HG03460 (cell line): ENCODE data around the gene HPS1.
A peak's percentile ranks its signal among the peaks of the same experiment; 100 is the strongest.

Experiments
- ATAC-seq: cut with Tn5 transposase; IDR thresholded peaks from one replicate; pipeline ENCODE4 v1.9.1; 2021; ENCODE audit not compliant: unreplicated experiment

Gene HPS1

DNA sequence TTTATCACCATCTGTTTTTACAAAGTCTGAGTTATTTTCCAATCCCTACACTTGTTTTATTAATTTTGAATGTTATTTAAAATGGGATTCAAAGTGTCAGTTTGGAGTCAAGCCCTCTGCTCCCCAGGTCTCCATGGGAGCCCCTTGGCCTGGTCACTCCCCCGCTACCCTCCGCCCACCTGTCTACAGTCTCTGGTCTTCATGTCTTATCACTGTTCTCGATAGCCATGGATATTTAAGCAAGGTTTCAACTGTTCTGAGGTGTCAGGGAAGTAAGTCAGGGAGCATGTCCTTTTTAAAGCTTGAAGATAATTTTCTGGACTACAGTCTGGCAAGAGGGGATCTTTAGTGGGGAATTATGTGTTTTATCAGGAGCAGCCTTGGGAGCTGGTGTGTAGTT, 19.1 kb upstream of the HPS1 start:
- no peak for ATAC-seq

DNA sequence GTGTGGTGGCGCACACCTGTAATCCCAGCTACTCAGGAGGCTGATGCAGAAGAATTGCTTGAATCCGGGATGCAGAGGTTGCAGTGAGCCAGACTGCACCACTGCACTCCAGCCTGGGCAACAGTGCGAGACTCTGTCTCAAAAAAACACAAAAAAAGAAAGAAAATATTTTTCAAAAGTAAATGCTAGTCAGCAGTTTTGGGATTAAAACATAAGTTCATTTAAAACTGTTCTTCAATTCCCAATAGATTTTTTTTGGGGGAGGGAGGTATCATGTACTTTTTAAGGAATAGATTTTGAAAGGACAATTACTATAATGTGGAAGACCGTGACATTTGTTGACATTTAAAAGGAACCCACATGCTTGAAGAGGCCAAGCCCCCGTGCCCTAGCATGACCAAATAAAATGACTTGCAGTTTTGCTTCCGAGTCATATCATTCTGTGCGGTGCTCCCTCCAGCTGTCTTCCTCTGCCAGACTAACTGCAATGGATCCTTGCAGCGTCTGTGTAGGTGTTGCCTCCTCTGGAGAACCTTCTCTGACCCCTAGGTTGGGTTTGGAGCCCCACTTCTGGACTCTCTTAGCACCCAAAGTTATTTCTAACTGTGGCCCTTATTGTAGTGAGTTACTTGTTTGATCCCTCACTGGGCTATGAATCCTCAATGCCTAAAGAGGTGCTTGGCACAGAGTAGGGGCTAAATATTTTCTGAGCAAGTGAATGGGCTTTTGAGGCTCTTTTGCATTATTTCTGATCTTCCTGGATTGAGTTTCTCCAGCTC, 17.4 kb upstream of the HPS1 start:
- no peak for ATAC-seq

DNA sequence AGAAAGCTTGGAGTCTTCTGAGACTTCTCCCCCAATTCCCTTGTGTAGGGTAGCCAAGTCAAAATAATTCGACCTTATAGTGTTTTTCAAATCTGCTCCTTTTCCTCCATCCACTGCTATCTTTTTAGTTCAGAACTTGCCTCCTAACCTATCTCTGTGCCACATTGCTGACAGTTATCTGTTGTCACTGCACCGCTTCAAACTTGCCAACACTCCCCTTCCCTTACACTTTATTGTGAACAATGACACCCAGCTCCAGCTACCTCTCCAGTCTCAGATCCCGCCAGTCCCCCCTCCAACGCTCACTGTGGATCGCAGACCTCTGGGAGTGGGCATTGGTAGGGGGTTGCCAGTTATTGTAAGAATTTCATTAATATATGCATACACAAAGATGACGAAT, 16.3 kb upstream of the HPS1 start:
- no peak for ATAC-seq

DNA sequence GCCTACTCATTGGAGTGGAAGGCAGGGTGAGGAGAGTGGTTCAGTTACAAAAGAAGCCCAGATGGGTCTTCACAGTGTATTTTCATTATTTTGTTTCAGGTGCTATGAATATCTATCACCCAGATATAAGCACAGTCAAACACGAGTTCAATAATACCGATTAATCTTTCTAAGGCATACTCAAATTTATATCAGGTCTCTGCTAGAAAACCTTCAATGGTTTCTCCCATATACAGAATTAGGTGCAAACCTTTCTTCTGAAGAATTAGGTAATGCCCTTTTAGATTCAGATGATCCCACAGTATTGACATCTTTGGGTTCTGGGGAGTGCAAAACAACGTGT, 14.7 kb upstream of the HPS1 start:
- ATAC-seq: no peak

DNA sequence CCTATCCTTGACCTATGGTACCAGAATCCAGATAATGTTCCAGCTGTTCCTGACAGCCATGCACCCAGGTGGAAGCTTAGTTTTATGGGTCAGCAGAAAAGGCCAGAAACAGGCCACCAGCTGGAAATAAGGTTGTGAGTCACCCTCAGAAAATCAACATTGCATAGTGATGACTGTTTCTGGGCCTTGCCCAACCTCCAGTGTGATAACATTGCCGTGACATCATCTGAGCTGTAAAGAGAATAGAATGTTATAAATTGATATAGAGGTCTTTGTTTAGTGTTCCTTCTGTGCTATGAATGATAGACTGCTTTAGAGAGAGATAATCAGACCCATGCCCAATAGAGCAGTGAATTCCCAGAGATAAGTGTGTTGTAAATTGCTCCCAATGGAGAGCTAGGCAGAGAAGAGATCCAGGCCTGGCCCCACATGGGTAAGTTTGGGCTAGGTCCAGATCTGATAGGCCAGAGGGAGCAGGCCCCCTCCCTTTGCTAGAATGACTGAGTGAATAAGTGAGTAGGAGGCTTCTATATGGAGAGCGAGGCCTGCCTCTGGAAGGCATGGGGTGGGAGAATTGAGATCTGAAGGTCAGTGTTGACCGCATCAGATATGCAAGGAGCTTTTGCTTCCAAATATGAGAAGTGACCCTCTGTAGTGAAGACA, 14.2 kb upstream of the HPS1 start:
- ATAC-seq: no peak

DNA sequence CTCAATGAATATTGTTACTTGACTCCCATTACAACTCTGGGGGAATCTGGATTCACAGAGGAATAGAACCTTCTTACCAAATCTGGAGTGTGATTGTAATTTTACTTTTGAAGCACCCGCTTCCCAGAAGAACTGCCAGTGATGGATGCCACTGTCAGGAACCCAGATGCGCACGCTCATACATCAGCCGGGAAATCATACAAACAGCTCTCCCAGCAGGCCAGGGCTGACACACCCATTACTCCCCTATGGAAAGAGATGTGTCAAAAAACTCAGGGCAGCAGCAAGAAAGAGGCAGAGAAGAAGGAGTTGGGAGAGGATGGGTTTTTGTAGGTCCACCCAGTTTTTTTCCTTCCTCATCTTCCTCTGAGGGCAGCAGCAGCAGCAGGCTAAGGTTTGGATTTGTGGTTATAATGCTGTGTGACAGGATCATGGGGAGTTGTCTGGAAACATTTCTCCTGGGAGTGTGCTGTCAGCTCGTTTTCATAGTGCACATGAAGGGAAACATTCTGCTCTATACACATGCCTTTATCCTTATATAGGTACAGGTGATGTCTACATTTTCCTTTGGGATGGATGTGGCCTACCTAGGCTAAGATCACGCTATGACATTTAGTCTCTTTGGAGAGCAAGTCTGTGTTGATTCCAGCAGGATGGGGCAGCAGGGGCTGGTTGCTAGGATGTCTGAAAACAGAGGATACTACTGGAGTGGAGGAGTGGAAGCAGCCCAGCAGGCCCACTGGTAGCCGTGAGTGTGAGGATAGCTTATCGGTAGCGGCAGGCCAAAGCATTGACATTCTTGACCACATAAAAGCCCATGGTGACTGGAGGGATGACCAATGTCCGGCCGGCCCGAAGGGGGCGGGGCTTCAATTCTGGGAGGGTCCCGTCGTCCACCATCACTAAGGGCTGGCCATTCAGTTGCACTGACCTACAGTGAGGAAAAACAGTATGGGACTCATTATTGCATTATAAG, 12.4 kb upstream of the HPS1 start:
- no peak for ATAC-seq

DNA sequence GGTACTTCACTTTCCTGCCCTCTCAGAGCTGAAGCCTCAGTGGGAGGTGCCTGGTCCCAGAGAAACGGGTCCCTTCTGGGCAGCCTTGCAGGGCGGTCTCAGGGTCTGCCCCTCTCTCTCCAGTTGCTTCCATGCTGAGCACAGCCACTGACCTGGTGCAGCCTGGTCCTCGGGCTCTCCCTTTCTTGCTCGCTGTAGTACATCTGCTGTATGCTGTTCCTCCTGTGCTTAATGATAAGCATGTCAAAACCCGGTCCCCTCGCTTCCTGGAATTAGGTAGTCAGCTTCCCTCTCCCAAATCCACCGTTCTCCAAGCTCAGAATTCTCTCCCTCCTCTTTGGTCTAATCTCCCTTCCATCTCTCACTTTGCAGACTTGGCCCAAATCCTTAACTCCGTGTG, 11.0 kb upstream of the HPS1 start:
- no peak for ATAC-seq

DNA sequence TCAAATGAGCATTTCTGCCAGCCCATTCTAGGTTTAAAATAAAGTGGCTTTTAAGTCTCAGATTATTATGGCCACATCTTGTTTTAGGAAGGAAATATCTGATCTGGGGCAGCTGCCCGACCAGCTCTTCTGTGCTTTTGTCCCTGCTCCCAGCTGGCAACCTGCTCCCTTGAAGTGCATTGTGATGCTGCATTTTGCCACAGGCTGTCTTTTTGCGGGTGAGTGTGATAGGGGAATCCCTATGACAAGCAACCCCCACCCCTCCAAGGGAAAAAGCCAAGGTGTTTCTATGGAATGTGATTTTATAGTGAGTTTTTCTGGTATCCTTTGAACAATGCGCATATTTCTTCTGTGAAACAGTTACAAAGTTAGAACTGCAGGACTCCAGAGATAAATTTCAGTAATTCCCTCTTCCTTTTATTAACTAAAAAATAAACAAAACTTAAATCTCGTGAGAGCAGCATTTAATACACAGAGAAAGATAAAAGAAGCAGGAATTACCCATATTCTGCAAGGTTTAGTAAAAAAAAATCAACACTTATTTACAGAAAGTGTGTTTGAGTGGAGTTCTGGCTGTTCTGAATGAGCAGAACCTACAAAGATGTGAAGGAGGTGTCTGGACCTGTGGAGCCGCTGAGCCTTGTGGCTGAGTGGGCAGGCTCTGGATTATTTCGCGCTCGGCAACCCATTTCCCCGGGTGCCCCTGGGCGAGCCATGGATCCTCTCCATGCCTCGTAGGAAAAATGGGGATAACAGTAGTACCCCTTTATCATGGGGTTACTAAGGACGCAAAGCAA, 10.1 kb upstream of the HPS1 start:
- ATAC-seq: no peak

DNA sequence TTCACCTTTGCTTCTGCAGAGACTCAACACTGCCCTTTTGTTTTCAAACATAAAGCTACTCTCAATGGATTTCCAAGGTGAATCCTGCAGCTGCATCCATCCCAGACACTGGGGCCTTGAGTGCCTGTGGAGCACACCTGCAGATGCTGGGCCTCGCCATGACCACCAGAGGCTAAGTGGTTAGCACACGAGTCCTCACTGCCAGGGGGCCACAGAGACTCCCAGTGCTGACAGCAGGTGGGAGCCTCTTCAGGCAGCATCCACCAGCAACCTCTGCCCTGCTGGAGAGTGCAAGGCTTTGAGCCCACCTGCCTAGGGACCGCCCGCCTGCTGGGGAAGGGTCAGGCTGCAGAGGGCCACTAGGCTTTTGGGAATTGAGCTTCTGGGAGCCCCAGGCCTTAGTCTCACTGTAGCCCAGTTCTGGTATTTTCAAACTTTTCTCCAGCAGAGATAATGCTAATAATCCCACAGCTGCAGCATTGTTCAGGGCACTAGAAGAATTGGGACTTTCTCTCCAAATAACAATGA, 9.4 kb upstream of the HPS1 start:
- ATAC-seq: no peak

DNA sequence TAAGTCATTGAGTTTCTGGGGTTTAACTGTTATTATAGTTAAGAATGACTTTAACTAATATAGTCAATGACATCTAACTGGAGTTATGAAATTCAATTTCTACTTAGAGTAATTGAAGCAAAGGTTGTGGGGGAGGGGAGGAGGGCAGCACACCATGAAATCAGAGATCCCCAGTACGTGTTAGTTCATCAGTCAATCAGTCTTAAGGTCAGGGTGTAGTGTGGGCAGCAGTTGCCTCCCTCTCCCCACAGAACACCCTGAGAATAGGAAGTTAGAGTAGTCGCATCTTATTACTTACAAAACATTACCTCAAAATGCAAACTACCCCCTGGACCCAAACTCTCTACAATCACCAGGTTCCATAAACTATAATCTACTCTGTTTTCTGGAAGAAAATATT, 7.0 kb upstream of the HPS1 start:
- ATAC-seq: no peak

DNA sequence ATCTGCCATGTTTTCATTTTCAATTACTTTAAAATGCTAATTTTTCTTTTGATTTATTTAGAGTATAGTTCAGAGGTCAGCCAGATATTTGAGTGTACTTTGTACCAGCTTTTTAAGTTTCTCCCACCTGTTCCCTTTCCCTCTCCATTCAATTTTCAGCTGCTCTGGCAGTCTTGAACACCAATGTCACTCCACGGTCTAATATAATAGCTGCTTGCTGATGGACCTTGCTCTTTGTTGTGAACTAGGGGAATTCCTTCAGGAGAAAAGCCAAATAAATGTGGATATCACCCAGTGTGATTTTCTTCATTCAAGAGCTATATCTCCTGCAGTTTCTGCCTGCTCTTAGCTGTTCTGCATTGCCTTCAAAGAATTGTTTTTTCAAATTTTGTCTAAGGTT, 3.9 kb upstream of the HPS1 start:
- ATAC-seq: no peak

DNA sequence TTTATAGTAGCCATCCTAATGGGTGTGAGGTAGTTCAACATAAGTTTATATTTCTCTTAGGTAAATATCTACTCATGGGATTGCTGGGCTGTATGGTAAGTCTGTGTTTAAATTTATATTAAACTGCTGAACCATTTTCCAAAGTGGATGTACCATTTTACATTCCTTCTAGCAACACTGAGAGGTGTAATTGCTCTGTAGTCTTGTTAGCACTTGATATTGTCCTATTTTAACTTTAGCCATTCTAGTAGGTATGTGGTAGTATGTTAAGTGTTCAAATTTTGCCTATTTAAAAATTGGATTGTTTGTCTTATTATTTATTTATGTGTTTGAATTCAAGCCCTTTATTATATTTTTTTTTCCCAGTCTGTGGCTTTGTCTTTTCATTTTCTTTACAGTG, 2.6 kb upstream of the HPS1 start:
- ATAC-seq: no peak

DNA sequence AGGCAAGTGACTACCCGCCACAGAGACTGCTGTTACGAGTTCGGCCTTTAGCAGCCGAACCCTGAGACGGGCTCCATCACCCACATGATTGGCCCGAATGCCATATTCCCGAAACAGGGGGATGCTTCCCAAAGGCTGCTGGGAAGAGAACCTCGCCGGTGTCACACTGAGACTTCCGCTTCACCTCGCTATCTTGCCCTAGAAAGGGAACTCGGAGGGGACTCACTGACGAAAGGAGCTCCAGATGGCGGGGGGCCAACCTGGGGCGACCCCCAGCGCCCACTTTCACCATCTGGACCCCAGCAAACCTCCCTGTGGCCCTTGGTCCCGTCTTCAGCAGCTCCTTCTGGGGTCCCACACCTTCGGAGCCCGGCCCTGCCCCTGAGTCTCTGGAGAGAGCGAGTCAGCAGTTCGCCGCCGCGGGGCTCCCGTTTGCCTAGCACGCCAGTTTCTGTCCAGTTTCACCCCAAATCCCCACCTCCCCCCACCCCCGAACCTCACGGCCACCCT, 529 bp downstream of the HPS1 start:
- peak; percentile 41 for ATAC-seq

DNA sequence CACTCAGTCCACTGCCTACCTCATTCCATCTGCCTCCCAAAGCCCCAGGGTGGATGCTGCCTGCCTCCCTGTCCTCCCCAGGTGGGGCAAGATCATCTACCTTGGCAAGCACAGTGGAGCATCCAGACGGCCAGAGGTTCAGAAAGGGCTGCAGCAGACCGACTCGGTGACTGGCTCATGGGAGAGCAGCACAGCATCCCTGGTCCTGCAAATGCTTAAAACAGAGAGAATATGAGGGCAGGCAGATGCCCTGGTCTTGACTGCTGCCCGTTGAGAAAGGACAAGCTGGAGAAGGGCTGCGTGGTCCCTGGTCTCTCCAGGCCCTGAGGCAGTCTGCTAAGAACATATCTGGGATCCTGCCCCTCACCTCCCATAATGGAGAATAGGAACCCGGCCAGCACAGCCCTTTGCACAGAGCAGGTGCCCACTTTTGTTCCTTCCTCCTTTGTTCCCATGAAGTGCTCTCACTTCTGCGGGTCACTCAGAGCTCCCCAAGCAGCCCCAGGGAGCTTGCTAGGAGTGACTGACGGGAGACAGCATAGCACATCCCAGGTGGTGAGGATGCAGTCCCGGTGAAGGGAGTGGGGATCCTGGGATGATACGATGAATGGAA, 1.4 kb downstream of the HPS1 start:
- no peak for ATAC-seq

DNA sequence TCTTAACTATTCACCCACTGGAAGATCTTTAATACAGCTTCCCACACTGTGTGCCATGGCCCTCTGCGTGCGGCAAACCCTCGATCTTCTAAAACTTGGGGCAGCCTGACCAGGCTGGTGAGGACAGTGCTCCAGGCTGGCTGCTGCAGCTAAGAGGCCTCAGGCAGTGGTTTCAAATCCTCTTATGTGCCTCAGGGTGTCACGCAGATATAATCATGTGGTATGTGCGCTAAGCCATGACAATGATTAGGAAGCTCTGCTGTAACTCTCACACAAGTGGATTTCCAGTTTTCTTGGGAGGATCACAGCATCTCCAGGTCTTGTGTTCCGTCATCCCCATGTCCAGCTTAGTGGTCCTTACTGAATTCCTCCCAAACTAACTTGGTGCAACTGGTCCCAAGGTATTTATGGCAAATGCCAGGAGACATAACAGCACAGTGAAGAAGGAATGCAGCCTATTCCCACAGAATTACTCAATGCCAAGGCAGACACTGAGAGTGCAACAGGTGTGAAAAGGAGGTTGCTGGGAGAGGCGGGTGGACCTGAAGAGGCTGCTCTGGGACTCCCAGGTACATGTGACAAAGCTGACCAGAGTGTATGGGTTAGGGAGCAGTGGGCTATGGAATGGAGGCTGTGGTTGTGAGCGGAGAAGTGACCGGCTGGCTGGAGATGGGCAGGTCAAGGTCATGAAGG, 2.3 kb downstream of the HPS1 start:
- no peak for ATAC-seq

DNA sequence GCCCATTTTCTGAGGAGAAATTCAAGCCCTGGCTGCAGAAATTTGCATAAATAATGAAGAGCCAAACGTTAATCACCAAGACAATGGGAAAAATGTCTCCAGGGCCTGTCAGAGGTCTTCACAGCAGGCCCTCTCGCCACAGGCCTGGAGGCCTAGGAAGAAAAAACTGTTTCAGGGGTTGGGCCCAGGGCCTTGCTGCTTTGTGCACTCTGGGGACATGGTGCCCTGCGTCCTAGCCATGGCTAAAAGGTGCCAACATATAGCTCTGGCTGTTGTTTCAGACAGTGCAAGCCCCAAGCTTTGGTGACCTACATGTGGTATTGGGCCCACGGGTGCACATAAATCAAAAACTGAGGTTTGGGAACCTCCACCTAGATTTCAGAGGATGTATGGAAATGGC, 8.0 kb downstream of the HPS1 start:
- no peak for ATAC-seq

DNA sequence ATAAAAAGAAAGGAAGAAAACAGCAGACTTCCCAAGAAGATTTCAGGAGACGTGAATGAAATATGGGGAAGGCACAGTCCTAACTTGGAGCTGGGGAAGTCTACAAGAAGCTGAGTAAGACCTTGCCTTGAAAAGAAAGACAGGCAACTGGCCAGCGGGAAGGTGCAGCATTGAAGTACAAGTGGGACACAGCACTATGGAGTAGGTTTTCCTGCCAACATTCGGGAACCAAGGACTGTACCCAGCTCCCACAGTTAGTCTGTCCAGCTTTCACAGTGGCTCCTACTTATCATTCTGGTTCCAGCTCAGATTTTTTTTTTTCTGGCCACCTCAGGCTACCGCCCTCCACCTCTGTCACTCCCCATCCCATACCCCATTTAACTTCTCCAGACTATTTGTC, 10.0 kb downstream of the HPS1 start:
- no peak for ATAC-seq

DNA sequence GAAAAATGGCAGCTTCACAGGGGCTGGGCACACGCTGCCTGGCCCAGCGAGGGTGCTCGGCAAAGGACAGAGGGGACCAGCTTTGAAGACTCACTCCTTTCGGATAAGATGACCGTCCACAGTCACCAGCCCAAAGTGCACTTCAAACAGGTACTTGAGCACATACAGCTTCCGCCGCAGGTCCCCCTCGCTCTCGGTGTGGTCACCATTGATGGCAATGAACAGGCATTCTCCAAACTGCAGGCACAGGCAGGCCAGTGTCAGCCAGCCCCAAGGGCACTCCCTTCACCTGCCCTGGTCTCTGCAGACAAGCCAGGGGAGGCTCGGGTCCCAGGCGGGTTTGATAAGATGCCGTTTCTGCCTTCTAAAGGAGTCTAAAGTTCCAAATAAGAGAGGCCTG, 11.6 kb downstream of the HPS1 start:
- ATAC-seq: no peak

DNA sequence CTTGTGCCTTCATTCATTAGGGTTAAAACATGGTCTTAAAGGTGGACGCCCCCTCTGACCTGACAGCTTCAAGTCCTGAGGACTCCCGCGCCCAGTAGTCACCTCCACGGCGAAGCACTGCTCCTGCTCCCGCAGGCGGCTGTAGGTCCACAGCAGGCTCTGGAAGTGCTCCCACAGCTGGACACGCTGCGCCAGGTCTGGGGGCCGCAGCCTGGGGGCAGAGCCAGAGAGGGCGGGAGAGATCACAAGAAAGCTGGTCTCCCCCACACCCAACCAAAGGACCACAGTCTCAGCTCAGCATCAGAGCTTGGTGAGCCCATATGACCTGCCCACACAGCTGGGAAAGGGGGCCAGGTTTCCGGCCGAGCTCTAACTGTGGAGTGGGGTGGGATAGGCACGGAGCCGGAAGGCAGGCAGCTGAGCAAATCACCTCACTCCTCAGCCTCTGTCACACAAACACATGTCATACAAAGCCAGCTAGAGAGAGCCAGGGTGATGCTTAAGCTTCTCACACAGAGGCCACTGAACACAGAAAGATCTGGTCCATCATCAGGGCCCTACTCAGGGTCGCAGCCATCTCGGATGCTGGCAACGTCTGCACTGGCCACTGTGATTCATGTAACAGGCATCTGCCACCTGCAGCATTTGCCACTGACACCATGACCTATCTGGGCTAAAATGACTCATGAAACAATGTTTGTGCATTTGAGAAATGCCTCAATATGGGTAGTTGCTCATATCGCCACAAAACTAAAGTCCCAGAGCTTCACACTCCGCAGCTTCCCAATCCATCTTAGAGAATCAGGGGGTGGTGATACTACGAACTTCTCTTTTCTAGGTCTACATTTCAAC, 12.6 kb downstream of the HPS1 start:
- ATAC-seq: no peak
